GM12864 (cell line): Measurements from ENCODE around the gene ATP6V0E1.

Experiments used
- DNase-seq: peaks from one replicate; pipeline ENCODE4 v3.0.0-alpha.2; 2011; ENCODE audit warnings: low read depth
- H3K4me3 ChIP-seq: 2 replicates; pipeline ENCODE4 v1.5.1; 2011; ENCODE audit warnings: mild to moderate bottlenecking, low read depth, low read length, control low read depth
- TF ChIP-seq, protein P1 (sequence below): IDR thresholded peaks from 2 replicates; pipeline ENCODE4 v1.5.1; 2011; ENCODE audit warnings: low read depth, mild to moderate bottlenecking, moderate library complexity, low read length, control low read depth, inconsistent platforms; ENCODE audit errors: missing control alignments

The ATP6V0E1 gene

DNA sequence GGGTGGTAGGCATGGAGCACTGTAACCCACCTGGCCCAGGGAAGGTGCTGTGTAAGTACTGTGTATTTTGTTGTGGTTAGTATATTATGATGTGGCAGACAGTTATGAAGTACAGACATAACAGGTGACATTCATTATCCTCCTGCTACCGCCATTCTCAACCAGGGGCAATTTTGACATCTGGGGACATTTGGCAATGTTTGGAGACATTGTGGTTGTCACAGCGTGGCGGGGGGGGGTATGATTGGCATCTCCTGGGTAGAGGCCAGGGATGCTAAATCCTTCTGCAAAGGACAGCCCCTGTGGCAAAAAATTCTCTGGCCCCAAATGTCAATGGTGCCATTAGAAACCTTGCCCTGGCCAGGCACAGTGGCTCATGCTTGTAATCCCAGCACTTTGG is 34.1 kb upstream of the ATP6V0E1 start:
- no peak overlapping the region for H3K4me3 ChIP-seq
- no peak for DNase-seq
- TF ChIP-seq, protein P1, sequence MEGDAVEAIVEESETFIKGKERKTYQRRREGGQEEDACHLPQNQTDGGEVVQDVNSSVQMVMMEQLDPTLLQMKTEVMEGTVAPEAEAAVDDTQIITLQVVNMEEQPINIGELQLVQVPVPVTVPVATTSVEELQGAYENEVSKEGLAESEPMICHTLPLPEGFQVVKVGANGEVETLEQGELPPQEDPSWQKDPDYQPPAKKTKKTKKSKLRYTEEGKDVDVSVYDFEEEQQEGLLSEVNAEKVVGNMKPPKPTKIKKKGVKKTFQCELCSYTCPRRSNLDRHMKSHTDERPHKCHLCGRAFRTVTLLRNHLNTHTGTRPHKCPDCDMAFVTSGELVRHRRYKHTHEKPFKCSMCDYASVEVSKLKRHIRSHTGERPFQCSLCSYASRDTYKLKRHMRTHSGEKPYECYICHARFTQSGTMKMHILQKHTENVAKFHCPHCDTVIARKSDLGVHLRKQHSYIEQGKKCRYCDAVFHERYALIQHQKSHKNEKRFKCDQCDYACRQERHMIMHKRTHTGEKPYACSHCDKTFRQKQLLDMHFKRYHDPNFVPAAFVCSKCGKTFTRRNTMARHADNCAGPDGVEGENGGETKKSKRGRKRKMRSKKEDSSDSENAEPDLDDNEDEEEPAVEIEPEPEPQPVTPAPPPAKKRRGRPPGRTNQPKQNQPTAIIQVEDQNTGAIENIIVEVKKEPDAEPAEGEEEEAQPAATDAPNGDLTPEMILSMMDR, result no peak

GRCh38 chr5:172950176-172950965 is 33.2 kb upstream of the ATP6V0E1 start:
- TF ChIP-seq, protein P1, result no peak
- no peak for DNase-seq
- no peak overlapping the region for H3K4me3 ChIP-seq

DNA sequence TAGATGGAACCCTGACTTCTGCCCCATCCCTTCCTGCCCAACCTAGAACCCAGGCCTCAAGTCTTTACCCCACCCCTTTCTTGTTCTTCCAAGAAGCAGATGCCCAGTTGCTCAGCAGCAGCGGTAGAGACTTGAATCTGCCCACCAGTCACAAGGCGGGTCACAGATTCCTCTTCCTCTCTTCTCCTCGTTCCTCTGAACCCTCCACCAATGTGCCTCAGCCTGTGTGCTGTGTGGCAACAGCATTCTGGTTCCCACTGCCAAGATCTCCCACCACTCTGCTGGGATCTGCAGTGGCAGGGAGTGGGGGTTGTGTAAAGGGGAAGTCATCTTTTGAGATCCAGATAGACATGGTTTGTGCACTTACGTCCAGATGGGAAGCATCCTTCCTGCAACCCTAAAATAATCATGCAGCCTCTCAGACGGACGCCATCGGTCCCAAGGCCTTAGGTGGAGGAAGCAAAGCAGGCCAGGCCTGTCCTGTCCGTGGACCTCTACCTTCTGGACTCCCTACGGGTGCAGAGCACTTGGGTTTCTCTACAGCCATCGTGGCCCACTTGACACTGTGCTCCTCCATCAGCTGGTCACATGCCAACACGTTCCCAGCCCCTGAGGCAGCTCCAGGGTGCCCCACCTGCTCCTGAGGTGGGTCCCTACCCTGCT is 32.1 kb upstream of the ATP6V0E1 start:
- no peak overlapping the region for H3K4me3 ChIP-seq
- no peak for DNase-seq
- TF ChIP-seq, protein P1, result no peak

DNA sequence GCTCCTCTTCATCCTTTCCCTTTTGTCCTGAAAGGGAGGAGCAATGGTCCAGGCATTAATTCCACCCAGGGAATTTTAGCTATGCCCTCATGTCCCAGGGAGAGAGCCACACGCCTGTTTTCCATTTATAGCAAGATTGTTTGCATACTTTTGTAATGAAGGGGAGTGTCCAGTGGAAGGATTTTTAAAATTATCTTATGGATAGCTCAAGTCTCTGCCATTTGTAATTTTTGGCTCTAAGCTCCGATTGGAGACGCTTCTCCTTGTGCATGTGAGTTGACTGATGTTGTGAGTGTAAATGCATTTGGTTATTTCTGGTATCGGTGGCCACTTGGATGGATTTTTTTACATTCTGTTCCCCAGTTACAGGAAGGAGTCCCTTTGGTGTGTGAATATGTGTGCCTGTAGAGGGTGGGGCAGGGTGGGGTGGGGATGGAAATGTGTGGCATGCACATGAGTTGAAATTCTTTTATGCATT is 31.5 kb upstream of the ATP6V0E1 start:
- TF ChIP-seq, protein P1, result no peak
- no peak overlapping the region for H3K4me3 ChIP-seq
- DNase-seq, result no peak

GRCh38 chr5:172953776-172954675 is 29.5 kb upstream of the ATP6V0E1 start:
- DNase-seq, result no peak
- H3K4me3 ChIP-seq, result no peak overlapping the region
- TF ChIP-seq, protein P1, result no peak

DNA sequence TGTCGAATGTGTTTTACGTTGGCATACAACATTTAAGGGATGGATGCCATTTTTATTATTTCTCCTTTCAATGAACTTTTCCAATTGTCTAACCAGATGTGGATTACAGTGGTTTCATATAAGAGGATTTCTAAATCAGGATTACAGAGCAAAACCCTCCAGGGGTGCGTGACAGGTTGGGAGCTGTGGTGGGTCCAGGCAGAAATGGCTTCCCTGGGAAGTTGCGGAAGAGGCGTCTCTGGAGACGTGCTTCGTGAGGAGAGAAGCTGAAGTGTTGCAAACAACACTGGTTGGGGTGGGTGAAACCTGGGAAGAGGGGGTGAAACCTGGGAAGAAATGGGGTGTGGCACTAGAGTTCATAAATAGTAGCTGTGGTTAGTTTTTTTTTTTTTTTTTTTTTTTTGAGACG is 28.8 kb upstream of the ATP6V0E1 start:
- no peak overlapping the region for H3K4me3 ChIP-seq
- TF ChIP-seq, protein P1, result no peak

More for the DNA sequence above, 28.8 kb upstream of the ATP6V0E1 start:
- DNase-seq, result no peak
